Small intestine (tissue), 7 donors: ENCODE results near the gene CP. TPM values are rescaled to one million over a fixed set of nuclear protein-coding genes. Genes with fewer than 3 reads are reported as not detected.
"Not testable (repeated sequence)": the region's sequence is repeated elsewhere in the genome, so short reads cannot be mapped to it uniquely, and the experiment has no call there.

Experiments
- DNase-seq, 2 donors: peaks; one replicate each; pipeline versions ENCODE4 v3.0.0 to v3.0.0-alpha.2; 2013
- FAIRE-seq: peaks from 2 replicates; lab custom pipeline; 2012; peaks lifted over from hg19 to GRCh38; lab: Jason Lieb, UNC
- H3K27ac ChIP-seq, 3 donors: one replicate each; pipeline ENCODE4 v1.5.1; 2013; ENCODE audit warnings: low read length in 2 of 3, mild to moderate bottlenecking in 2 of 3, control low read depth in 1 of 3, inconsistent platforms in 1 of 3, low read depth in 1 of 3, moderate library complexity in 1 of 3
- H3K27me3 ChIP-seq, 3 donors: one replicate each; pipeline ENCODE4 v1.6.1; 2013; ENCODE audit warnings: low read length in 3 of 3, inconsistent platforms in 1 of 3; ENCODE audit not compliant: control insufficient read depth in 3 of 3, insufficient read depth in 3 of 3
- H3K36me3 ChIP-seq, 3 donors: one replicate each; pipeline ENCODE4 v1.6.1; 2013; ENCODE audit warnings: low read length in 3 of 3, inconsistent platforms in 1 of 3, low read depth in 1 of 3, mild to moderate bottlenecking in 1 of 3, moderate library complexity in 1 of 3; ENCODE audit not compliant: control insufficient read depth in 3 of 3, insufficient read depth in 2 of 3
- H3K4me1 ChIP-seq, 3 donors: one replicate each; pipeline ENCODE4 v1.6.1; 2013; ENCODE audit warnings: low read length in 2 of 3, inconsistent platforms in 1 of 3, low read depth in 1 of 3, mild to moderate bottlenecking in 1 of 3, moderate library complexity in 1 of 3; ENCODE audit not compliant: control insufficient read depth in 3 of 3, insufficient read depth in 2 of 3
- H3K4me3 ChIP-seq, 3 donors: one replicate each; pipeline ENCODE4 v1.5.1; 2013; ENCODE audit warnings: low read length in 3 of 3, control low read depth in 1 of 3, inconsistent platforms in 1 of 3, low read depth in 1 of 3, mild to moderate bottlenecking in 1 of 3, moderate library complexity in 1 of 3
- H3K9me3 ChIP-seq, 2 donors: one replicate each; pipeline ENCODE4 v1.6.1; 2013; ENCODE audit warnings: low read depth in 1 of 2, low read length in 1 of 2; ENCODE audit not compliant: control insufficient read depth in 2 of 2, insufficient read depth in 1 of 2
- WGBS, 3 donors: extraction: QIAGEN DNeasy Blood & Tissue Kit; methylation state at CpG; one replicate each; pipeline ENCODE4 v1.1.7; 2013; 5-methylcytosine and 5-hydroxymethylcytosine counted together
- polyA plus RNA-seq, 4 donors: library from polyadenylated mRNA; stranded (reverse) in 3 of 4; unstranded in 1 of 4; fragments of 200-250 nt in 3 of 4; fragments of 120-200 nt in 1 of 4; gene quantifications; one replicate each; pipeline versions ENCODE4 v1.2.1 to v1.2.3, GENCODE V29; 2013
- donor health status: healthy with polysubstance abuse.
- donor health status: control.
- donor health status: control.
- donor health status: Bipolar disorder and iron deficiency.
- donor health status: healthy.

CP gene
- polyA plus RNA-seq, 4 donors = 0.52 to 15.6 (median 2.8) TPM

DNA sequence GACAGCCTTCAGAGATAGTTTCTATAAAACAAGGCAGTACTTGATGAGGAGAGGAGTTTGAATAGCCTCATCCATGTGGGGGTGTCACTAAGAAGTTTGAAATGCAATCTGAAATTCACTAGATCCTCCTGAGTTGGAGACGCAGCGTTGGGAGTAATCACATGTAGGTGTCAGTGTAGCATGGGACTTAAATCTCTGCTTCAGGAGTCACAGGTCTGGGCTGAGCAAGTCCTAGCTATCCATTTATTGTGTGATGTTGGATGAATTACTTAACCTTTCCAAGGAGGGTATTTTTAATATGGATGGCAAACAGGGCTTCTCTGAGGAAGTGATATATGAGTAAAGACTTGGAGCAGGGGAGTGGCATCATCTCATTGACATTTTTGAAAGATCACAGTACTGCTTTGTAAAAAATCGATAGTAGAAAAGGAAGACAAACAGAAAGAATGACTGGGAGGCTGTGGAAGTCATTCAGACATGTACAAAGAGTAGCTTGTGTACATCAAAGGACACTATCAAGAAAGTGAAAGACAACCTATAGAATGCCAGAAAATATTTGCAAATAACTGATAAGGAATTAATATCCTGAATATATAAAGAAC, 17.1 kb downstream of the CP start:
- no peak for DNase-seq
- H3K9me3 ChIP-seq = no peaks in the 10 kb centered on the region
- no peaks in the 10 kb centered on the region for H3K4me1 ChIP-seq
- FAIRE-seq = no peak
- H3K27me3 ChIP-seq = no peaks in the 10 kb centered on the region
- H3K27ac ChIP-seq = no peak overlapping the region
- 69 to 82% (median 78%) methylated on average over 3 of the region's 3 CpGs for WGBS, 3 donors
- no peak overlapping the region for H3K4me3 ChIP-seq
- no peaks in the 10 kb centered on the region for H3K36me3 ChIP-seq

DNA sequence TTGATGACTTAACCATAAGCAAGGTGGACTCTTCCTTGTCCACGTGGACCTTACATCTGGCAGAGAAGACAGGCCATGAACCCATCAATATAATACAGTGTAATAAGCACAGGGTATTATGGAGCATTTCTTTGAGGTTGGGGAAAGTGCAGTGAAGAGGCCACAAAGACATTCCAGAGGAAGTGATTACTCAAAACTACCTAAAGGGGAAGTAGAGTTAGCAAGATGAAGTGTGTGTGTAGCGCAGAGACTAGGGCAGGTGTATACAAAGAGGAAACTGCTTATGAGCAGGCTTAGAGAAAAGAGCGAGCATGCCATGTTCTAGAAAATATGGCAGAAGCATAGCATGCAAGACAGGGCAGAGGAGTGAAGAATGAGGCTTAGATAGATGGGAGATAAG, 17.9 kb downstream of the CP start:
- DNase-seq (no peak), FAIRE-seq (no peak)
- 57 to 78% (median 68%) methylated on average over 3 of the region's 3 CpGs for WGBS, 3 donors
- no peaks in the 10 kb centered on the region for H3K36me3 ChIP-seq
- H3K4me1 ChIP-seq = no peaks in the 10 kb centered on the region
- no peak overlapping the region for H3K4me3 ChIP-seq
- H3K27ac ChIP-seq = no peak overlapping the region
- H3K9me3 ChIP-seq = no peaks in the 10 kb centered on the region
- H3K27me3 ChIP-seq = no peaks in the 10 kb centered on the region

DNA sequence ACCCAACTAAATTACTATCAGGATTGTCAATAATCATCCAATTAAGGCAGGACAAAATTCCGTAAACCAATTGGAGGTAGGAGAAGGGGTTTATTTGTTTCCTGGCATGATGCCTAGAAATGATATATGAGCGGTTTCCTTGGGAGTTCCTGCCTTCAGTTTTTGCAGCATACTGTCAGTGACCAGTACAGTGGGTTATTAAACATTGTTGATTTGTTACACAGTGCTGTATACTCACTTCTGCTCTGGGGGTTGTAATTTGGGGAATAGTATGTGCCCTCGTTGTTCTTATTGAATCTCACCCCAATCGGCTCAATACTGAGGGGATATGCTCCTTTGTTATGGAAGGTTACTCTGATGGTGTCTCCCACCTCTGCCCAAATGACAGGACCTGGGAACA, 22.2 kb downstream of the CP start:
- Histone ChIP-seq H3K4me3 (no peak overlapping the region), H3K4me1 (no peaks in the 10 kb centered on the region), H3K27ac (no peak overlapping the region), H3K9me3 (no peaks in the 10 kb centered on the region), H3K36me3 (no peaks in the 10 kb centered on the region), H3K27me3 (no peaks in the 10 kb centered on the region)
- no peak for DNase-seq
- no peak for FAIRE-seq
- WGBS, 3 donors = 30 to 50% (median 42%) methylated on average over 4 of the region's 4 CpGs

DNA sequence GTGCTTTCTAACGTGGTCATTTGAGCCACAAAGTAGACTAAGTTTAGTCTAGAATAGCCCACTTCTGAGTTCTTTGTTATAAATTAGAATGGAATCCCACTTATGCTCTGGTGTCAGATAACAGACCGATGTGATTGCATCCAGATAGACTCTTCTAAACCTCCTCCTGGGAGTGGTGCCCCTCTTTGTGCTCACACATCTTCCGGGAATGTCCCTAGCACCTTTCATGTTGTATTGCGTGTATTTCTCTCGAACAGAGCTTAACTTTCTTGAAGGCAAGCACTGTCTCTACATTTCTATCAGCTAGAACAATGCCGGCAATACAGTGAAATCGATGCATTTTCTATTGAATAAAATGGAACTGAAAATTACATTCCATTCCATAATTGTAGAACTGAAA, 23.0 kb downstream of the CP start:
- no peaks in the 10 kb centered on the region for H3K36me3 ChIP-seq
- H3K4me1 ChIP-seq = no peaks in the 10 kb centered on the region
- no peaks in the 10 kb centered on the region for H3K27me3 ChIP-seq
- WGBS, 3 donors = 69 to 78% (median 75%) methylated on average over 7 of the region's 7 CpGs
- FAIRE-seq = no peak
- no peak overlapping the region for H3K4me3 ChIP-seq
- no peak for DNase-seq
- H3K9me3 ChIP-seq = no peaks in the 10 kb centered on the region
- H3K27ac ChIP-seq = no peak overlapping the region

DNA sequence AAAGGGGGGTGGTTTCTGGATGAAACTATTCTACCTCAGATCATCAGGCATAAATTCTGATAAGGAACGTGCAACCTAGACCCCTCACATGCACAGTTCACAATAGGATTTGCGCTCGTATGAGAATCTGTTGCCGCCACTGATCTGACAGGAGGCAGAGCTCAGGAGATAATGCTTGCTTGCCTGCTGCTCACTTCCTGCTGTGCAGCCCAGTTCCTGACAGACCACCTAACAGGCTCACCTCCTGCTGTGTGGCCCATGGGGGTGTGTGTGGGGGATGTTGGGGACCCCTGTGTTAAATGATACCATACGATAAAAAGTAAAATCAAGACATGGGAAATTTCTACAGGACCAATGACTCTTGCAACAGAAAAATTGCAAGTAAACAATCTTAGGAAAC, 24.0 kb downstream of the CP start:
- 41 to 79% (median 74%) methylated on average over 5 of the region's 5 CpGs for WGBS, 3 donors
- H3K4me3 ChIP-seq = no peak overlapping the region
- DNase-seq (no peak), FAIRE-seq (no peak)
- H3K4me1 ChIP-seq = no peaks in the 10 kb centered on the region
- no peak overlapping the region for H3K27ac ChIP-seq
- no peaks in the 10 kb centered on the region for H3K27me3 ChIP-seq
- H3K9me3 ChIP-seq = no peaks in the 10 kb centered on the region
- no peaks in the 10 kb centered on the region for H3K36me3 ChIP-seq

DNA sequence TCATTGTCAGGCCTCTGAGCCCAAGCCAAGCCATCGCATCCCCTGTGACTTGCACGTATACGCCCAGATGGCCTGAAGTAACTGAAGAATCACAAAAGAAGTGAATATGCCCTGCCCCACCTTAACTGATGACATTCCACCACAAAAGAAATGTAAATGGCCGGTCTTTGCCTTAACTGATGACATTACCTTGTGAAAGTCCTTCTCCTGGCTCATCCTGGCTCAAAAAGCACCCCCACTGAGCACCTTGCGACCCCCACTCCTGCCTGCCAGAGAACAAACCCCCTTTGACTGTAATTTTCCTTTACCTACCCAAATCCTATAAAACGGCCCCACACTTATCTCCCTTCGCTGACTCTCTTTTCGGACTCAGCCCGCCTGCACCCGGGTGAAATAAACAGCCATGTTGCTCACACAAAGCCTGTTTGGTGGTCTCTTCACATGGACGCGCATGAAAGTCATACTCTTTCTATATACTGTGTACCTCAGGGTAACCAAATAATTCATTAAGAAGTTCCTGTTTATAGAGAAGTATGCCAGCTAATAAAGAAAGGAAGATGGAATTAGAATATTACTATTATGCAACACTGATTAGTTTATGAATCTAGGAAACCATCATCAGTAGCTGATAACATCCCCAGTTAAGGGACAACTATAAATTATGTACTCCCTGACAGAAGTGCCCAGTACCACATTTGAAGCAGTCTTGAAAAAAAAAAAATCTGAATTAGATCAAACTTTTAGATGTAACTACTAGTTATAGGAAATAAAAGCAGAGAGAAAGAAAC, 24.6 kb downstream of the CP start:
- 84 to 87% (median 86%) methylated on average over 11 to 12 of the region's 12 CpGs for WGBS, 3 donors
- not testable (repeated sequence) for H3K36me3 ChIP-seq, H3K27ac ChIP-seq, H3K27me3 ChIP-seq, H3K4me3 ChIP-seq, DNase-seq, FAIRE-seq, H3K9me3 ChIP-seq, H3K4me1 ChIP-seq

DNA sequence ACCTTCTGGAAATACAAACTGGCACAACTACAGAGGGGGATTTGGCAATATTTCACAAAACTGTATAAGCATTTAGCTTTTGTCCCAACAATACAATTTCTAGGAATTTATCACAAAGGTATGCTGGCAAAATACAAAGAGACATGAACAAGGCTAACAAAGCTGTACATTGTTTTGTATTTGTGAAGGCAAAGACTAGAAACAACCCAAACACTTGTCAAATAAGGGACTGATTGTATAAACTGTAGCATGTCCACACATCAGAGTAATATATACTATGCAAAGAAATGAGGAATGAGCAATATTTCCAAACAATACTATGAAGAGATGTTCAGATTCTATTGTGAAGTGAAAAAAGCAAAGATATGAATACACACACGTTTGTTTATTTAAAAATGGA, 26.4 kb downstream of the CP start:
- FAIRE-seq = no peak

DNA sequence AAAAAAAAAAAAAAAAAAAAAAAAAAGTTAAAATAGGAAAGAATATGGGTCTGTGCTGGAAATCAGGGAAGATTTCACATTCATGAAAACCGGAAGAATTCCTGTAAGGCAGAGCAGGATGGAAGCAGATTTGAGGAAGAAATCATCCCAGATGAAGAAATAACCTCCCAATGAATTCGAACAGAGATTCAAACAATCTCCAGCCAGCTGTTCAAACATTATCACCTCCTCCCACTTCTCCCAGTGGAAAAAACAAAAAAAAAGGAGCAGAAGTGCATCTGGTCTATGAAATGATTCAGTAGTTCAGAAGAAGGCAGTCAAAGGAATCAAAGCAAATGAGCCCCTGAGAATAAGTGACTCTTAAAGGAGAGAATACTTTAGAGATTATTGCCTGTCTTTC, 33.1 kb downstream of the CP start:
- DNase-seq = no peak
- no peak for FAIRE-seq
- Histone ChIP-seq H3K27ac (no peak overlapping the region), H3K9me3 (no peaks in the 10 kb centered on the region), H3K27me3 (no peaks in the 10 kb centered on the region), H3K4me3 (no peak overlapping the region), H3K4me1 (no peaks in the 10 kb centered on the region), H3K36me3 (no peaks in the 10 kb centered on the region)
- 59 to 78% (median 64%) methylated on average over 2 of the region's 2 CpGs for WGBS, 3 donors

More for the DNA sequence above, 26.4 kb downstream of the CP start:
- H3K27ac ChIP-seq = no peak overlapping the region
- no peak for DNase-seq
- no peaks in the 10 kb centered on the region for H3K9me3 ChIP-seq
- H3K36me3 ChIP-seq = no peaks in the 10 kb centered on the region
- WGBS, 3 donors = 57 to 72% (median 69%) methylated on average over 1 of the region's 1 CpG
- H3K4me1 ChIP-seq = no peaks in the 10 kb centered on the region
- no peaks in the 10 kb centered on the region for H3K27me3 ChIP-seq
- no peak overlapping the region for H3K4me3 ChIP-seq
